GM10248 (cell line): ENCODE measurements around the gene RTN4RL2.

Experiments used
- CTCF ChIA-PET: fragments of 300-600 bp; sonication (Branson Sonifier 250); formaldehyde crosslinking; extraction: SDS; loops from one replicate; lab custom pipeline; 2021; ENCODE audit warnings: antibody characterized with exemption; lab: Yijun Ruan, JAX
- POLR2A ChIA-PET: fragments of 350-650 bp; sonication (Branson Sonifier 250); formaldehyde crosslinking; extraction: SDS; loops from one replicate; lab custom pipeline; 2020; ENCODE audit warnings: antibody characterized with exemption; lab: Yijun Ruan, JAX
- DNase-seq: peaks from one replicate; pipeline ENCODE4 v3.0.0; 2012; ENCODE audit errors: extremely low spot score
- TF ChIP-seq, protein P1 (sequence below): IDR thresholded peaks from 2 replicates; pipeline ENCODE4 v1.5.1; 2012; ENCODE audit warnings: mild to moderate bottlenecking, low read depth; ENCODE audit errors: extremely low read depth, missing control alignments, control extremely low read depth

Gene RTN4RL2

DNA sequence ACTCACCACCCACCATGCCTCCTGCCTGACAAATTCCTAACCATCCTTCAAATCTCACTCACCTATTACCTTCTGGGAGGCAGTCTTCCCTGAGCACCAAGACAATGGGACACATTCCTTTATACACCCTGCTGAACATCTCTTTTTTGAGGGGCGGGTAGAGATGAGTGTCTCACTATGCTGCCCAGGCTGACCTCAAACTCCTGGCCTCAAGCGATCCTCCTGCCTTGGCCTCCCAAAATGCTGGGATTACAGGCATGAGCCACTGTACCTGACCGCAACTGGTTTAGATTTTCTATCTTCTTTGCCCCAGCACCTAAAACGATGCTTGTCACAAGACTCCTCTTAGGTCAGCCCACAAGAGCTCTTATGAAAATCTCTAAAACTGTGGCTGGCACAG lies 63.1 kb downstream of the RTN4RL2 start:
- TF ChIP-seq, protein P1, sequence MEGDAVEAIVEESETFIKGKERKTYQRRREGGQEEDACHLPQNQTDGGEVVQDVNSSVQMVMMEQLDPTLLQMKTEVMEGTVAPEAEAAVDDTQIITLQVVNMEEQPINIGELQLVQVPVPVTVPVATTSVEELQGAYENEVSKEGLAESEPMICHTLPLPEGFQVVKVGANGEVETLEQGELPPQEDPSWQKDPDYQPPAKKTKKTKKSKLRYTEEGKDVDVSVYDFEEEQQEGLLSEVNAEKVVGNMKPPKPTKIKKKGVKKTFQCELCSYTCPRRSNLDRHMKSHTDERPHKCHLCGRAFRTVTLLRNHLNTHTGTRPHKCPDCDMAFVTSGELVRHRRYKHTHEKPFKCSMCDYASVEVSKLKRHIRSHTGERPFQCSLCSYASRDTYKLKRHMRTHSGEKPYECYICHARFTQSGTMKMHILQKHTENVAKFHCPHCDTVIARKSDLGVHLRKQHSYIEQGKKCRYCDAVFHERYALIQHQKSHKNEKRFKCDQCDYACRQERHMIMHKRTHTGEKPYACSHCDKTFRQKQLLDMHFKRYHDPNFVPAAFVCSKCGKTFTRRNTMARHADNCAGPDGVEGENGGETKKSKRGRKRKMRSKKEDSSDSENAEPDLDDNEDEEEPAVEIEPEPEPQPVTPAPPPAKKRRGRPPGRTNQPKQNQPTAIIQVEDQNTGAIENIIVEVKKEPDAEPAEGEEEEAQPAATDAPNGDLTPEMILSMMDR: no peak

More for the DNA sequence above, 63.1 kb downstream of the RTN4RL2 start:
- no peak for DNase-seq
- ChIA-PET POLR2A (no interaction called here), CTCF (interaction anchor here (1.6 to 8.1 kb wide), 4 partner anchors 7 to 44 kb away, joined by 5 to 247 read pairs (median 81); partner anchors contain the start of genes SLC43A1 and UBE2L6)
